Activated CD4-positive, alpha-beta T cell treated with anti-CD3 and anti-CD28 coated beads, Interleukin-2, Interleukin-6, amounts not matched to agents 100 ng/mL and 50 ng/mL, durations not matched to agents 16 hours and 8 hours (primary cell): Measurements from ENCODE around the gene OR2F1.

Source experiments
- DNase-seq: peaks from one replicate; pipeline ENCODE4 v3.0.0-alpha.2; 2020

Gene OR2F1, protein sequence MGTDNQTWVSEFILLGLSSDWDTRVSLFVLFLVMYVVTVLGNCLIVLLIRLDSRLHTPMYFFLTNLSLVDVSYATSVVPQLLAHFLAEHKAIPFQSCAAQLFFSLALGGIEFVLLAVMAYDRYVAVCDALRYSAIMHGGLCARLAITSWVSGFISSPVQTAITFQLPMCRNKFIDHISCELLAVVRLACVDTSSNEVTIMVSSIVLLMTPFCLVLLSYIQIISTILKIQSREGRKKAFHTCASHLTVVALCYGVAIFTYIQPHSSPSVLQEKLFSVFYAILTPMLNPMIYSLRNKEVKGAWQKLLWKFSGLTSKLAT

DNA sequence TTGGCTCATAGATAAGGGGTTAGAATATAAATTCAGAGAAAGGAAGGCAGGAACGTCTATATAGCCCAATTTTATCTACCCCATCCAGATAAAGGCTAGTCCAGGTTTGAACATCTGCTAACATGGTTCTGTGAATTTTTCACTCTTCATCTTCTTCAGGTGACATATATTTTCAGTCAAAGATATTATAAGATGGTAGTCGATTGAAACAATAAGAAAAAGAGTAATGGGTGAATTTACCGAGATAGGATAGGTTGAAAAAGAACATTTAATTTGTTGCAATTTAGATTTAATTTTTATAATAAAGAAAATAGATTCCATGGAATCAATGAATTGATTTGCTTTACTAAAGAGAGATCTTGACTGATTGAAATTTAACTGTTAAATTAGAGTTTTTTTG, at the start of gene OR2F1:
TSS of gene OR2F1 (plus strand) at position 301 of the 400 bp plus-strand sequence. CDS start 5,127 bp downstream, outside the sequence.
- no peak for DNase-seq

DNA sequence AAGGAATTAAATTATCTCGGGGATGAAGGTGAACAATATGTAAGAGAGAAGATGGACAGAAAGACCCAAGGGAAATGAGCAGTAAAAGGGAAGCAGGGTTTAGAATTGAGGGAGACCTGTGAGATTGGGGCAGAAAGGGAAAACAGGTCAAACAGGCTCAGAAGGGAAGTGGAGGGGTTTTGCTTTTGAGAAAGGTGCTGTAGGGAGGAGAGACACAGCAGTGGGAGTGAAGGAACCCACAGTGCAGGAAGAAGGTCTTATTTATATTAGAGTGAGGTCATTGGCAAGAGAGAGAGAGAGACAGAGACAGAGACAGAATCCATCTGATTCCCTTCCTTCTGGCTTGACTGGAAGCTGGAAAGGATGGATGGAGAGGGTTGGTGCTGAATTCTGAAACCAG, 49.1 kb upstream of the OR2F1 start:
- no peak for DNase-seq

DNA sequence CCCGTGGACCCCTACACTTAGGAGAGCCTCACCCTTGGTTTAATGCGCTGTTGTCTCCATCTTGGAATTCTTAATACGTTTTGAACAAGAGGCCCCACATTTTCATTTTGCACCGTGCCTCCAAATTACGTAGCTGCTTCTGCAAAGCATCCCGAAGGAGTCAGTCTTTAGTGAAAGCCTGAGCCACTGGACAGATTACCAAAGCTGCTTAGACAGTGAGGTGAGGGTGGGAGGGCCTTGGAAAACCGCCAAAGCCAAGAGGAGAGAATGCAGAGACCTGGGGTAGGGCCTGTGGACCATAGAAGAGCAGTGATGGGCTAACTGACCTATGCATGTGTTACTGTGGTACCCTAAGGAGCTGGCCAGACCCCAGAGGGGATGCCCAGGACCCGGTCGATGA, 48.5 kb upstream of the OR2F1 start:
- DNase-seq, result no peak

DNA sequence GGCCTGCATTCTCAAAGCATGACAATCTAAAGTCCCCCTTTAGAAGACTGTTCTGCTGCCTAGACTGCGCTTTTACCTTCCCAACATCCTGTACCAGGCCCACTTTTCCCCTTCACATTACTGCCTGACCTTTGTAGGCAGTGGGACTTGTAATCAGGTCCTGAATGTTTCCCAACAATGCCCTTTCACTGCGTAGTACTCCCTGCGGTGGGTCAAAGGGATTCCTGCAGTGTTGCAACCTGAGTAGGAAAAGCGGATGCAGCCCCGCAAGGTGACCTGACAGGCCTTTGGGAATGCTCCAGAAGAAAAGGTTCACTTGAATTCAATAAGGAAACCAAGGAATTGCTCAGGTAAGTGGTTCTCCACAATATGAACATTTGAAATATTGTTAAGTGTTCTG, 47.7 kb upstream of the OR2F1 start:
- DNase-seq, result no peak

DNA sequence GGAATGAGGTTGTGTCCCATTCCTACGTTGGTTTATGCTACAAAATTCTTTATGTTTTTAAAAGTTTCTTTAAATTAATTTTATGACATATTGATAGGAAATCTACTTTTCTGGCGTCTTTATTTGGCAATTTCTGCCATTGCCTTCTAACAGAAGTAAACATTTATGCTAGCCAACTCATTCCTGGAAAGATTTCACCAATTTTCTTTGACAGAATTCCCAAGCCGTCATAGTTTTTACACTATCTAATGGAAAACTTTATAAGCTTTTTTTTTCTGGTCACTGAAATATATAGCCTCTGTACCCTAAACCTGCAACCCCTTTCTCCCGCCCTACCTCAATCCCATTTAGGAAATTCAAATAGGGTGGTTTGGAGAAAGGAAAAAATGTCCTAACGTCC, 46.5 kb upstream of the OR2F1 start:
- DNase-seq, result no peak

DNA sequence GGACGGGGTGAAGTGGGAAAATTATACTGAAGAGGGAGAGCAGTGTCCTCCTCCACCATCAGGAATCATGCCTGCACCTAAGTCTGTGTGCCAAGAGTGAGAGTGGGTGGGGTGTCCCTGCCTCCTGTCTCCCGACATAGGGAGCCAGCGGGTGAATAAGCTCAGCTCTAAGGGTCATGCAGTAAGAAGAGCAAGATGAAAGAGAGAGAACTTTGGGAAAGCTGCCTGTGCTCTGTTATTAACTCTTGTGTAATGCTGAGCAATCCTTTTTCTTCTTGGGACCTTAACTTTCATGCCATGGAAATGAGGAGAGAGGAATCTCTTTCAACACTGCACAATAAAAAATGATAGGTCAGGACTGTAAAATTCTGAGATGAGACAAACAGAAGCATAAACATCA, 44.8 kb upstream of the OR2F1 start:
- no peak for DNase-seq

DNA sequence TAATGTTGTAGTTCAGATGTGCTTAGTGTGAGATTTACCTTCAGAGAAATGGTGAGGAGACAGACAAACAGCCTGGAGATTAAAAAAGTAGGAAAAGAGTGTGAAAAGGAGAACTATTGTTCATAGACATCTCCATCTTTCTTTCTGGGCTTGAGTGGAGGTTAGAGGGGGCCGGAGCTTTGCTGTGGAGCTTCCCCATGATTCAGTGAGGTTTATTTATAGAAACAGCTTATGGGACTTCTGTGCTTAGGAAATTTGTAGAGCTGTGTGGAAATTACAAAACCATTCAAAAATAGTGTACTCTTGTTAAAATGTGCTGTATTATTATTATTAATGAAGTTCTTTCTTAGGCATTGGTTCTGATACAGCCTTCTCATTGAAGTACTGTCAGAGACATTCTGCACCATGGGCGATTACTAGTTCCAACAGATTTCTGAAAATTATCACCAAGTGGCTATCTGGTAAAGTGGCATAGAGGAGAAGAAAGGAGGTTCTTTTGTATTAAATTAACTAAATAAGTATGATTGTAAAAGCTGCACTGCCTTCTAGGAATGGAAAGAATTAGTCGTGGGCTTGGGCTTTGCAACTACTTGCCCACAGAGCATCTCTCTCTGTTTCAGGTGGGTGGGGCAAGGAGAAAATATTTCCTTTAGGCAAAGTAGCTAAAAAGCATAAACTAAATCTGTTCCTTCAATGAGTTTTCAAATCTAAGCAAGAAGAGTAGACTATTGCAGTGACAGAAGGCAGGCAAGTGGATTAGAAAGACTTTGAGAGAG, 44.0 kb upstream of the OR2F1 start:
- no peak for DNase-seq

DNA sequence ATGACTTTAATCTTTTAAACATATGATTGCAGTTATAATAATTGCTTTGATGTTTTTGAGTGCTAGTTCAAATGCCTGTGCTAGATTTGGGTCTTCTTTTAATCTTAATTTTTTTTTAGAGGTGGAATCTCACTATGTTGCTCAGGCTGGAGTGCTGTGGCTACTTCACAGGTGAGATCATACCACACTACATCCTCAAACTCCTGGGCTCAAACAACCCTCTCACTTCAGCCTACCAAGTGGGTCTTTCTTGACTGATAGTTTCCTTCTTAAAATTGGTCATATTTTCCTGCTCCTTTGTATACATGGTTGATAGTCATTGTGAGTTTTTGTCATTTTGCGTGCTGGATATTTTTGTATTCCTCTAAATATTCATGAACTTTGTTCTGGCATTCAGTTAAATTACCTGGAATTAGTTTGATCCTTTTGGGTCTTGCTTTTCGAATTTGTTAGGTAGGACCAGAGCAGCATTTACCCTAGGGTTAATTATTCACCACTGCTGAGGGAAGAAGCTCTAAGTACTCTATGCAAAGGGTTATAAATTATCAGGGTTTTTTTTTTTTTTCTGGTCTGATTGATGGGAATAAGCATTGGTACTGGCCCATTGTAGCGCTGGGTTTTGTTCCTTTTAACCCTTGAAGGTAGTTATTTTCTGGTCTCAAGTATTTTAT, 40.6 kb upstream of the OR2F1 start:
- no peak for DNase-seq

DNA sequence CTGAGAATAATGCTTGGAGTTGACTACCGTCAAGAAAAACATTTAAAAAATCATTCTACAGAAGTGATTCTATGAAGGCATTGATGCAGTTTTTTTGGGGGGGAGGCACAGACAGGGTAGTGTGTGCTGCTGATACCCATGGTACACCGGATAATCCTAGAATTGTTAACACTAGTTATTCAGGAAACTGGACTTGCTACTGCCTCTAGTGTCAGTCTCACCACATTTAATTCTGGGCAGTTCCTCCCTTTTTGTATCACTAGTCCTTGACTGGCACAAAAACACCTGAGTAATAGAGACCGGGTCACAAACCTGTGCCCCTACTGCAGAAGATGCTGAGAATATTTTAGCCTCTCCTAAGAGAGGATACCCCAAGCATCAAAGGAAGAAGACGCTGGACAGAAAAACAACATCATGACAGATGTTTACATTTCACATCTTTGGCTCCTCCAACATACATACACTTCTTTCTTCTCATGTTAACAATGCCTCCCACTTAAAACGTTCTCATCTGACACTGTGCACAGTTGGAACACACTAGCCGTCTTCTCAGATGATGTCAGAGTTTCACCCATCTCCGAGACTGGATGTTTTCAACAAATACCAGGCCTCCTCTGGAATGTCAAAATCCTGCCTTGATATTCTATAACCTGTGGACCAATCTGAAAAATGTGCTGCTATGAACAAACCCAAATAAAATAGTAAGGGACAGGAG, 39.5 kb upstream of the OR2F1 start:
- no peak for DNase-seq

DNA sequence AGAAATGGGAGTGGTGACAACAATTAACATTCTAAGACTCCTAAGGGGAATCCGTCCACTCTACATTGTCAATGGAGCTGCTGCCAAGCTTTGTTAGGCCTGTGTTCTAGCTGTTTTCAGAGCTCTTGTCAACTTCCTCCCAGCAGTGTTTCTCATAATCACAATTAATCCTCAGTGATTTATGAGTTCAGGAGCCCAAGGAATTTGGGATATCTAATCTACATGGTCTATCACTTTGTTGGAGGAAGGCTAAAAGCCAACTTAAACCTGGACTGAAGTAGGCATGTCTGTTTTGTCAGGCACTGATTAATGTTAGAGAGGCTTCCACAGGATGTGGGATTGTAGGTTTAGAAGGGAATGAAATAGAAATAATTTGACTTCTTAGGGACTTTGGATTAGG, 29.8 kb upstream of the OR2F1 start:
- no peak for DNase-seq

DNA sequence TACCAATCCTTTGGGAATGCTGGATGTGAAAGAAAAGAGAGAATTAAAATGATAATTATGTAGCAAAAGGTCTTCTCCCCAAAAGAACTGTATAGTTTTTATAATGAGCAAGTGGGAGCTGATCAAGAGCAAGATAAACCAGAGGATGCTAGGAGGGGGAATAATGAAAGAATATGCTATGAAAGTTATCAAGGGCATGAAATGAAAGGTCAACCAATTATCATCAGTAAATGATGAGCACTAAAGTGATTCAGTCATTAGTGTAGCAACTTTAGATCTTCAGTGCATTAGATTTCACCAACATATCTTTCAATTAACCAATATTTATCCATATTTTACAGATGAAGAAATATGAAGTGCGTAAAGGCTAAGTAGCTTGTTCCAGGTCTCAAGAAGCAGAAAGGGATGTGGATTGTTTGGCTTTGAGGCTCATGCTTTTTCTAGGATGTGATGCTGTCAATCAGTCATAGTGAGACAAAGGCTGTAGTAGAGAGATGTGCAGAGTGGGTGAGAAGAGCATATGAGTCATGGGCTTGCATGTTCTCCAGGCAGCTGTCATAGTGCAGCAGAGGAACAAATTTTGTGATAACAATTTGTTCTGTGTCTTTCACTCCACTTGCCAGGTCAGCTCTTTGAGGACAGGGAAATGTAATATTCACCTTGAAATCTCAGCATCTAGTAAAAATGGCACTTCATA, 25.3 kb upstream of the OR2F1 start:
- DNase-seq, result peak; percentile 68

DNA sequence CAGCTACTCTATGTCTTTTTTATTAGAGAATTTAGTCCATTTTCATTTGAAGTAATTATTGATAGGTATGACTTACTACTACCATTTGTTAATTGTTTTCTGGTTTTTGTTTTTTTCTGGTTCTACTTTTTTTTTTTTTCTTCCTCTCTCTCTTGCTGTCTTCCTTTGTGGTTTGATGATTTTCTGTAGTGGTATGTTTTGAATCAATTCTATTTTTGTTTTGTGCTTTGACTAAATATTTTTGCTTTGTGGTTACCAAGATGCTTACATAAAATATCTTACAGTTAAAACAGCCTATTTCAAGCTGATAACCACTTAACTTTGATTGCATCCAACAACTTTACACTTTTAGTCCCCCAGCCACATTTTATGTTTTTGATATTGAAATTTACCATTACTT, 22.9 kb upstream of the OR2F1 start:
- peak; percentile 5 for DNase-seq

DNA sequence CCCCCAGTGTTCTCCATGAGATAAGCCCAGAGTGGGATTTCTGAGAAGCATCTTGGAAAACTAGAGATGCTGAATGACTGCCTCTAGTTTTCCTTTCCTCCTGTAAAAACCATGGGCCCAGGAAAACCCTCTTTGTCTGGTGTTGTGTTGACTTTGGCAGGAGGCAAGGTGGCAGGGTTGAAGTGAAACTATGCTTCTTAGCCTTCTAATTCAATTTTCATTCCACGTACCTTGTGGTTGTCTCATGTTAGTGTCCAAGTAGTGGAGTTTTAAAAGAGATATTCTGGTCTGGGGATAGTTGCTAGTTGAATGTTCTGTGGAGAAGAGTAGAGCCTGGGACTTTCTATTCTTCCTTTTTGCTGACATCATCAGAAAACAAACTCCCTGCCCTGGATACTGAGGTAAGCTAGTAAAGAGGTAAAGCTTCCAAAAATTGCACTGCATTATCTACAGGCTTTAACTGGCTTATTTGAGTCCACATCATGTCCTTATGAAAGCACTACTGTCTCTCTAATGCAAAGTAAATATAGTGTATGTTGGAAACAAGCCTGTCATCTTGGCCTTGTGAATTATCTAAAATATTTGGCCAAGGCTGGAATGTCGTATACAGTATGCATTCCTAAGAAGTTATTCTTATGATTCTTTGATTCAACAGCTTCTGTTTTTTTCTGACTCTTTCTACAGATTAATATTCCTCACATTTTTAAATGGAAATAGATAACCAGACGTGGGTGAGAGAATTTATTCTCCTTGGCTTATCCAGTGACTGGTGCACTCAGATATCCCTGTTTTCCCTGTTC, 19.9 kb upstream of the OR2F1 start, which contains the start of gene OR2F2:
TSS of gene OR2F2 (plus strand) at position 708 of the 800 bp plus-strand sequence. CDS start at position 708, 0 bp downstream.
- no peak for DNase-seq

DNA sequence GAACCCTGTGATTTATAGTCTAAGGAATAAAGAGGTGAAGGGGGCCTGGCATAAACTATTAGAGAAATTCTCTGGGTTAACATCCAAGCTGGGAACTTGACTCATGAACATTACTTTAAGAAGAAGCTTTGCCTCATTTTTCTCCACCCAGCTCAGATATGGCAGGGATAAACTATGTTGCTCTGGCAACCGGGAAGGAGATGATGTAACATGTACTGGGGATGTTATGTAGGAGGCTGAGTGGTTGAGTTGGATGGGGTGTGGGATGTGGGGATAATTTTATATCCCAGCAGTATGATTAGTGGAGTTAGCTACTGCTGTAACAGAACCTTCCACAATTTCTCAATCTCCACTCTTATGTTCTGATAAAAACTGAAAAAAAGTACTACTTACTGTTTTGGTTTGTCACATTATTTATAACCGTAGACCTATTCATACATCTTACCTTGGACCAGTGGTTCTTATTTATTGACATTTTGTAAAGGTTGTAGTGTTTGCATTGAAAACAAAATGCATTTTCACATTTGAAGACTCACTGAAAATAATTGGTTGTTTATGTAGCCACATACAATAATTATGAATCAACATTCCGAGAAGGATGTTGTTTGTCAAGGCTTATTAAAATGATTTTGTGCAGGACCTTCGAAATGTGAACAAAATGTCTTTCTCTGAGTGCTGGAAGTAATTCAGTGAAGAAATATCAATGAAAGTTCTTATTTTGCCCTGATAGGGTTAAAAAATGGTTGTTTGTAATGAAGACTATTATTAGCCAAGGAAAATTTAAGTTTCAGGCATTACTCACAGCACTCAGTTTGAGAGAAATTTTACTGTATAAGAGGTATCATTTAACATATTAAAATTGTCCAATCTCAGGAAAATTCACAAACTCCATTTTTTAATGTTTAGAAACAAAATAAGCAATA, 18.3 kb upstream of the OR2F1 start:
- no peak for DNase-seq

DNA sequence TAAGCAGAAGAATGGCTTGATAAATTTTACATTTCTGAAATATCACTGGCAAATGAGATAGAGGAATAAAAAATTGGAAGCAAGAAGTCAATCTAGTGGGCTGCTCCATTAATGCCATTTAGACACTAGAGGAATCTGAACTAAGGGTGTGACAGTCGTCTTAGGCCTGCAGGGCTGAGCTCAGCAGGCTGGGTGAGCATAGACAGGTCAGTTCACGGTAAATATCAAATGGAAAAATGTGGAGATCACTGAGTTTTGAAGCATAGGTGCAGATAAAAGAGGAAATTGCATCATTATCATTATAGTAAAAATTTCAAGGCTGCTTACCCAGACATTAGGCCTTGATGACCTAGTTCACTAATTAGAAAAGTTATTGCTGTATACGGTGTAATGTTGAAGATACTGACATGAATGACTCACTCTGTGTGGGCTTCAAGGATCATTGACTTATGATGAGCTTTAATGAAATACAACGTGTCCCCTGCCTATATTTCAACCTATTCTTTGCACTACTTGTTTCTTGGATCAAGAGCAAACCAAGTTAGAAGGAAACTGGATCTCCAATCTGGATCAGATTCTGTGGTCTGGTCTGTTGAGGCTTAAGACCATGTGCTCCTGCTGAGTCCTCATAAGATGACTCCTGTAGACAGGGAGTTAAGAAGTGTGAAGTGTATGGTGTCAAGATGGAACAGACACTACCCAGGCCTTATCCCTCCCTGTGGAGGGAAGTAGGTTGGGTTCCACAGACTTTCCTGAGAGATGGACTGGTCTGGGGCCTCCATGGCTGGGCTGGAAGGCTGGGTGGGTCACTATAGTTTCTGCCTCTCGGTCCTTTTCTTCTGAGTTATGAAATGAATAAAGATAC, 16.0 kb upstream of the OR2F1 start:
- DNase-seq, result no peak

DNA sequence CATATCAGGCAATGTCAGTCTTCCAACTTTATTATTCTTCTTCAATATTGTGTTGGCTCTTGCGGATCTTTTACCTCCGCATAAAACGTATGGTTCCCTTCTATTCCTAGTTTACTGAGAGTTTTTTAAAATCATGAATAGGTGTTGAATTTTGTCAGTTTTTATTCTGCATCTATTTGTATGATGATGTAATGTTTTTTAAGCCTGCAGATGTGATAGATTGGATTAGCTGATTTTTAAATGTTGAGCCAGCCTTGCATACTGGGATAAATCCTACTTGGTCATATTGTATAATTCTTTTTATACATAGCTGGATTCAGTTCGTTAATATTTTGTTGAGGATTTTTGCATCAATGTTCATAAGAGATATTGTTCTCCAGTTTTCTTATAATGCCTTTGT, 9.2 kb upstream of the OR2F1 start:
- DNase-seq, result no peak

DNA sequence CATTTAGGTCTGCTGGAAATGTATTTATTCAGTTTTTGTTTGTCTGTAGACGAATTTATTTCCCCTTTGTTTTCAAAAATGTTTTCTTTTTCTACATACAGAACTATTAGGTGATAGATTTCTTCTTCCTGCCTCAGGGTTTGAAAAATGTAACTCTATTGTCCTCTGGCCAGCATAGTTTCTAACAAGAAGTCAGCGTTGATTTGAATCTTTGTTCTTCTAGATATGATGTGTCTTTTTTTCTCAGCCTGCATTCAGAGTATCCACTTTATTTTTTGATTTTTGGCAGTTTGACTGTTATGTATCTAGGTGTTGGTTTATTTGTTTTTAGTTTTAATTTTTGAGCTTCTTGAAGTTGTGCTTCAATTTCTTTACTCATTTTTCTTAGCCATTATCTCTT, 7.5 kb upstream of the OR2F1 start:
- DNase-seq, result no peak

DNA sequence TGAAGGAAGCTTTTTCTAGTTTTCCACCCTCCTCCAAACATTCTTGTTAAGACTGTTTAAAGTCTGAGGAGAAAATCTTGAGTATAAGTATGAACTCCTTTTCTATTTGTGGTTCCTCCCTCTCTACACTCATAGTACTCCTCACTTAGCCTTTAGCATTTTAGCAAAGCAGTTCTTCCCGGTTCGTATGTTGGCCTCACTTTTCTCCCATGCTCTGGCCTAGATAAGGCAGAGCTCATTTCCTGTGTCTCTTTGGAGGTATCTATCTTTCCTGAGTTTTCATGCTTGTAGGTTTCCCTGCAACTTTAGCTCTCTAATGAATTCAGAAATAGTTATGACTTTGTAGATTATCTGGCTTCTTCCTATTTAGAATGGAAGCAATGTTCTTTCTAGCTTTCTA, 5.9 kb upstream of the OR2F1 start:
- DNase-seq, result no peak

DNA sequence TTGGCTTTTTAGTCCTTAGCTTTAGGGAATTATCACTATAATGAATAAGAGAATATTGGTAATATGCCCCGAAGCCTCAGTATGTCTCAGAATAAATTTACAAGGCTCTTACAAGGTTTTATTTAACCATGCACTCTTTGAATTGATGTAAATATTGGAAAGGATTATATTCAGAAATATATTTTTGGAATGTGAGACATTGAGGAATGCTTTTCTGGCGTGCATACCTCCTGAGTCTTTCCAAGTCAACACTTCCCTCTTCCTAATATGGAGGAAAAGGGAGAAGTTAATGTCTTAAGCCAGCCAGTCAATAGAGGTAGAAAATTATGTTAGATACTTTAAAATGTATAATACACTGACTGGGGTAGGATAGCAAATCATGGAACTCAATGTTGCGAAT, 1.2 kb upstream of the OR2F1 start:
- no peak for DNase-seq

DNA sequence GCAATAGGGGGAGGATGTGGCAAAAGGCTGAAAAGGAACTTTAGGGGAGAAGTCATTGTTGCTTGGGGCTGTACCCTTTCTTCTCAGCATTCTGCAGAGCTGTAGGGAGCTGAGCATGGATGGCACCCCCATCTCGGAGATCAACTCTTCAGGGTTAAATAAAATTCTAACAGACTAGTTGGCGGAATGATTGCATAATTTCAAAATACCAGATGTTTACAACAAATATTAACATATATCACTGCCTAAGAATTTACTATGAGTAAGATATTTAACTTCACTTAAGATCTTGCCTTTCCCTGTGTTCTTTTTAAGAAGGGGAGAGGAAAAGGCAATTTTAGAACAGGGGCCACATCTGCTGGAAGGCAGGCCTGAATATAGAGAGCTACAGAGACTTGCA, 509 bp upstream of the OR2F1 start:
- DNase-seq, result no peak
